IPS DF 6.9 (cell line): Measurements from ENCODE around the gene LY6G5C.

Experiments used
- DNase-seq: peaks from one replicate; pipeline ENCODE4 v3.0.0-alpha.2; 2013; ENCODE audit warnings: low read depth, low spot score
- H3K27ac ChIP-seq: one replicate; pipeline ENCODE4 v1.5.1; 2013; ENCODE audit warnings: low read length, control low read depth
- H3K27me3 ChIP-seq: 2 replicates; pipeline ENCODE4 v1.6.1; 2013; ENCODE audit warnings: mild to moderate bottlenecking, low read length; ENCODE audit not compliant: control insufficient read depth, insufficient read depth
- H3K36me3 ChIP-seq: 2 replicates; pipeline ENCODE4 v1.6.1; 2013; ENCODE audit warnings: low read length; ENCODE audit not compliant: control insufficient read depth, insufficient read depth
- H3K4me1 ChIP-seq: 2 replicates; pipeline ENCODE4 v1.6.1; 2013; ENCODE audit warnings: low read length; ENCODE audit not compliant: control insufficient read depth, insufficient read depth
- H3K4me3 ChIP-seq: 2 replicates; pipeline ENCODE4 v1.5.1; 2013; ENCODE audit warnings: mild to moderate bottlenecking, low read length
- H3K9me3 ChIP-seq: 2 replicates; pipeline ENCODE4 v1.6.1; 2013; ENCODE audit warnings: low read length, inconsistent platforms; ENCODE audit not compliant: control insufficient read depth, insufficient read depth
- WGBS: extraction: QIAGEN DNeasy Blood & Tissue Kit; methylation state at CpG from one replicate; pipeline ENCODE4 v1.1.7; 2013; ENCODE audit warnings: mixed read lengths, missing lambda C conversion rate; ENCODE audit not compliant: insufficient read length, insufficient coverage; 5-methylcytosine and 5-hydroxymethylcytosine counted together

Gene LY6G5C

DNA sequence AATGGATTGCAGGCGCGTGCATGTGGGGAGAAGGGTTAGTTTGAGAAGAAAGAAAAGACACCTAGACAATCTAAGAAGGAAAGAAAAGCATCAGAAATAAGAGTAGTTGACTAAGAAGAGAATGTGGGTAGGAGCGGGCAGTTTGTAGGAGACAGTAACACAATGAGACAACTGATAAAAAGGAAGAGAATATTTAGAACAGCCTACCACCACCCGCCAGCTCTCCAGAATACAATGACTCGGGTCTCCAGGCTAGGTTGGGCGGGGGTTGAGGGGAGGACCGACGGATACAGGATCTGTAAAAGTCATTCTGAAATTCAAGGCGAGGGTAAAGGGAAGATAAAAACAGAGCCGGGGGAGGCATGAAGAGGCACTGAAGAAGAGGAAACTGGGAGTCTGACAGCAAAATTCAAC lies 21.5 kb upstream of the LY6G5C start:
- H3K4me3 ChIP-seq = peak overlapping the region; percentile 80; the same call in 1 of the 2 replicates
- H3K27me3 ChIP-seq = no peaks in the 10 kb centered on the region
- peaks cover 2% of the 10 kb centered on the region; the same call in 1 of the 2 replicates for H3K36me3 ChIP-seq
- H3K27ac ChIP-seq = no peak overlapping the region
- no peaks in the 10 kb centered on the region for H3K9me3 ChIP-seq
- no CpG with 5 or more reads among the region's 10 CpGs for WGBS
- peaks cover 6% of the 10 kb centered on the region for H3K4me1 ChIP-seq
- no peak for DNase-seq

DNA sequence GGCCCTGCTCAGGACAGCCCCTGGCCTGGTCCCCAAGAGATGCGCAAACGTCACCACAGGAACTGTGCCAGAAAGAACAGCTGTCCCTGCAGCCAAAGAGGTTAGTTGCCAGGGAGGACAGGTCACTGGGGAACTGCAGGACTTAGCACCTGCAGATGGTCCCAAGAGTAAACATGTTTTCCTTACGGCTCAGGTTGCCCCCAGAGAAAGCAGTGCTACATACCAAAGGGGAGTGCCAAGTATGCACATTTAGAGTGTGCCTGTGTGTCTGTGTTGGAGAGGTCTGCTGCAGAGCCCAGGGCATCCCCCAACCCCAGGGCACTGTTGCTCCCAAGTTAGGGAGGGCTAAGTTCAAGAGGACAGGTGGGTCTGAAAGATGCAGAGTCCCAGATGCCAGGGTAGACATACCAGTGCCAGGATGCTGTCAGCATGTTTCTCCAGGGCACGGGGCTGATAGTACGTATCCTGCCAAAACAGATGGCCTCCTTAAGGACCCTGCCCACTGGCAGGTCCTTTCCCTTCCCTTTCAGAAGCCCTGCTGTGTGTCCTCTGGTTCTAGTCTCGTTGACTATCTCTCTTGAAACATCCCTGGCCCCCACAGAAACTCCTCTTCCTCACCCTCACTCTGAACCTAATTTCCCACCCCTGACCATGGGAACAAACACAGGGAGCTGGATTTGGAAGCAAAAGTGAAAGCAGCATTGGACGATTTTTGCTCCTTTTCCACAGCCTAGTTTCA lies 21.0 kb upstream of the LY6G5C start:
- H3K27ac ChIP-seq = no peak overlapping the region
- H3K9me3 ChIP-seq = no peaks in the 10 kb centered on the region
- H3K4me1 ChIP-seq = peaks cover 6% of the 10 kb centered on the region
- no peaks in the 10 kb centered on the region for H3K27me3 ChIP-seq
- DNase-seq = no peak
- WGBS = no CpG with 5 or more reads among the region's 7 CpGs
- H3K4me3 ChIP-seq = peak overlapping the region; percentile 80; the same call in 1 of the 2 replicates
- peaks cover 2% of the 10 kb centered on the region; the same call in 1 of the 2 replicates for H3K36me3 ChIP-seq

DNA sequence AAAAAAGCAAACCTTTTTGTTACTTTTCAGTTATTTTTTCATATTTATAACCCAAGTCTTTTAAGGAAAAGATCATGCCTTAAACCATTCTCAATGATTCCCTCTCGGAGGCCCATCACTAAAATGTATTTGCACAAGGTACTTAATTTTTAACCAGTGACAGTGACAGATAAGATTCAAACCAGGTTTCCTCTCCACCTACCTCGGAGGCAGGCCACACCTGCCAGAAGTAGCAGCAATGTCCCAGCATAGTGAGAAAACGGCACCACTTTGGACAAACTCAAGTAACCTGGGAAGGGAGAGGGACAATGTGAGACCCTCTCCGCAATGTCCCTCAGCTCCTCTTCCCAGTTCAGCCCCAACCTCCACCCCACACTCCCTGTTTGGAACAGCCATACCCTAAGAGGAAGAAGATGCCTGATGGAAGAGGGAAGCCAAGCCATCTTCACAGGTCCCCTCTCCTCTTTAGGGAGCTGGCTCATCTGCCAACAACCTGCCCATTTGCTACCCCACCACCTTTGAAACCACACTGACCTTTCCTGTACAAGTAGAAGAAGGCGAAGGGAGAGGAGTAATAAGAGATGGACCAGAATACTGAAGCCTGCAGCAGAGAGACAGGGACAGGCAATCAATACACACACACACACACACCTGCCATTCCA lies 20.0 kb upstream of the LY6G5C start:
- WGBS = no CpG with 5 or more reads among the region's 5 CpGs
- Histone ChIP-seq H3K4me1 (peaks cover 6% of the 10 kb centered on the region), H3K4me3 (no peak overlapping the region), H3K27me3 (no peaks in the 10 kb centered on the region), H3K36me3 (peaks cover 2% of the 10 kb centered on the region; the same call in 1 of the 2 replicates), H3K9me3 (no peaks in the 10 kb centered on the region), H3K27ac (no peak overlapping the region)
- DNase-seq = no peak

DNA sequence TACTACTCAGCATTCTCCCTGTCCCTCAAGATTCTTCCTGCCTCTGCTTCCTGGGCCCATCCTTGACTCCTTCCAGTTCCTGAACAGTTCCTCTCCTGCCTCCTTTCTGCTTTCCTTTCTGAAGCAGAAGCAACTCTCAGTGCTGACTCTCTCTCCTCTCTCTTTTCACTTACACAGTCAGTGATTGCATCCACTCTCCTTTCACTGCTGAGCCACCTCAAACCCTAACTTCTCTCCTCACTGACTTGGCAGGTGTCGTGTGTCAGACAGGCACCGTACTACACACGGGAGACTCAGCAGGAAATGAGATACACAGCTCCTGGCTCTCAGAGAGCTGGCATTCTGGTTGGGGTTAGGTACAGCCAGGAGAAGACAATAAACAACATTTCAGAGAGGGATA lies 16.7 kb upstream of the LY6G5C start:
- Histone ChIP-seq H3K4me3 (no peak overlapping the region), H3K27me3 (no peaks in the 10 kb centered on the region), H3K27ac (no peak overlapping the region), H3K36me3 (peaks cover 2% of the 10 kb centered on the region; the same call in 1 of the 2 replicates), H3K9me3 (no peaks in the 10 kb centered on the region), H3K4me1 (peaks cover 6% of the 10 kb centered on the region)
- no peak for DNase-seq
- WGBS = no CpG with 5 or more reads among the region's 3 CpGs

DNA sequence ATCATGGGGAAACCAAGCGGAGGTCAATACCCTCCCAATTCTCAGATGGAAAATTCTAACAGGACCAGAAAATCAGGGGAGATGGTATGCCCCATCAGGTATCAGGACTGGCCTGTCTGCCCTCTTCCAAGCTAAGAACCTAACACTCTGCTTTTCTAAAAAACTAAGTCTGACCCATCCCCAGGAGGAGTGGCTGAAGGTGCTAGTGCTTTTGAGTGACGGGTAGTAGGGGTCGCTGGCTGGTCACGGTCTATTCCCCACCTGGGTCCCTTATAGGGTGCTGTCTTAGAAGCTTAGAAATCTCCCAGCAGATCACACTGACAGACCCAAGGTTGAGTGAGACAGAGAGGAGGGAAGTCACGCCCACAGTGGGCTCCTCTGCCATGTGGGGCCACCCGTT lies 12.7 kb upstream of the LY6G5C start:
- Histone ChIP-seq H3K27ac (no peak overlapping the region), H3K27me3 (no peaks in the 10 kb centered on the region), H3K4me3 (no peak overlapping the region), H3K4me1 (no peaks in the 10 kb centered on the region), H3K36me3 (peaks cover 6% of the 10 kb centered on the region; the same call in 1 of the 2 replicates), H3K9me3 (no peaks in the 10 kb centered on the region)
- DNase-seq = no peak
- WGBS = no CpG with 5 or more reads among the region's 6 CpGs

DNA sequence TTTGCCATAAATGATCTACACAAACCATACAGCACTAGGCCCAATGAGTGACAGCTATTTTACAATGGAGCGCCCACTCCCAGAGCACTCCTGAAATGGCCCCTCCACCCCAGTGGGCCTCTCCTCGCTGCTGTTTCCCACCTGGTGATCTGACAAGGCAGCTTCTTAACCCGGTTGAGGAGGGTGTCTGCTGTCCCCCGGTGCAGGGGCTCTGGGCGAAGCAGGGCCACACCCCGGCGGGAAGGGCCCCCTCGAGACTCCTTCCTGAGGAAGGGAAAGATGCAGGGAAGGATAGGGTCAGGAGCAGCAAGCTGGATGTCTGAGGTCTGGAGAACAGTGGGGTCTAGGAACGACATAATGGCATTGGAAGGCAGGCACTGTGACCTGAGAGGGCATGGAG lies 12.0 kb upstream of the LY6G5C start:
- Histone ChIP-seq H3K9me3 (no peaks in the 10 kb centered on the region), H3K27ac (no peak overlapping the region), H3K4me3 (no peak overlapping the region), H3K27me3 (no peaks in the 10 kb centered on the region), H3K36me3 (peaks cover 9% of the 10 kb centered on the region), H3K4me1 (no peaks in the 10 kb centered on the region)
- no peak for DNase-seq
- WGBS = no CpG with 5 or more reads among the region's 9 CpGs

DNA sequence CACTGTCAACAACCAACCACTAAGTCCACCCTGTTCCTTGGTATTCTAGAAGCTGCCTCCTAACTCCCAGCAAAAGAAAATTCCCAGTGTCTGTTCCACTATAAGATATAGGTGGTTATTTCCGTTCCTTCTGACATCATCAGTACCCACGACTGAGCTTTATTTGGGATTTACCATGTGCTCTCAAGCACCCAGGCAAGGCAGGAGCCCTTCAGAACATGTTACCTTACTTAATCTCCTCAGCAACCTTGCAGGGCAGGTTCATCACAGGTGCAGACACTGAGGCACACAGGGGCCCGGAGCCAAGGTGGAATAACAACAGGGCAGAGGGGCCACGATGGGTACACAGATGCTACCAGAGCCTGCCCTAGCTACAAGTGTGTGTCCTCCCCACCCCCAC lies 11.5 kb upstream of the LY6G5C start:
- Histone ChIP-seq H3K27me3 (no peaks in the 10 kb centered on the region), H3K9me3 (no peaks in the 10 kb centered on the region), H3K4me1 (no peaks in the 10 kb centered on the region), H3K4me3 (no peak overlapping the region), H3K27ac (no peak overlapping the region), H3K36me3 (peaks cover 11% of the 10 kb centered on the region)
- DNase-seq = no peak
- no CpG with 5 or more reads among the region's 4 CpGs for WGBS

DNA sequence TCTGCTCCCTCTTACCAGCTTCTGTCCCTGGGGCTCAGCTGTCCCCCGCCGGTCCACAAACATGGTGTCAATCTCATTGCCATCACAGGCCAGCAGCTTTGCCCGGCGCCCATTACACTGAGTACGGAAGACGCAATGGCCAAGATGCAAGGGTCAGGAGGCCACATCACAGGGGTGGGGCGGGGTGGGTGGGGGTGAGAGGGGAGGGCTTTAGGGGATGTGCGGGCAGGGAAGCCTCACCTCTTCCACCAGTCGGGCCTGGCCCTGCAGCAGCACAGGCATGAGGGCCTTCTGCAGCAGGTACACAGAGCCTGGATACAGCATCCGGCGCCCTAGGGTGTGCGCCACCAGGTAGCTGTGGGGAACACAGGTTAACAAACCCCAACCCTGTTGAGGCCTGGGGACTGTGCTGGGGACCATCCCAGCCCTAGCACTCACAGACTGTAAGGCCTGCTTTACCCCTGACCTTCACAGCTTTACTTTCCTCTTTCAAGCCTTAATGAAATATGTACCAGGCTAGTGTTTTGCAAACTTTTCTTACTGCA lies 10.8 kb upstream of the LY6G5C start:
- no peaks in the 10 kb centered on the region for H3K4me1 ChIP-seq
- peaks cover 13% of the 10 kb centered on the region for H3K36me3 ChIP-seq
- H3K4me3 ChIP-seq = no peak overlapping the region
- H3K27me3 ChIP-seq = no peaks in the 10 kb centered on the region
- DNase-seq = no peak
- WGBS = no CpG with 5 or more reads among the region's 12 CpGs
- H3K9me3 ChIP-seq = no peaks in the 10 kb centered on the region
- H3K27ac ChIP-seq = no peak overlapping the region

DNA sequence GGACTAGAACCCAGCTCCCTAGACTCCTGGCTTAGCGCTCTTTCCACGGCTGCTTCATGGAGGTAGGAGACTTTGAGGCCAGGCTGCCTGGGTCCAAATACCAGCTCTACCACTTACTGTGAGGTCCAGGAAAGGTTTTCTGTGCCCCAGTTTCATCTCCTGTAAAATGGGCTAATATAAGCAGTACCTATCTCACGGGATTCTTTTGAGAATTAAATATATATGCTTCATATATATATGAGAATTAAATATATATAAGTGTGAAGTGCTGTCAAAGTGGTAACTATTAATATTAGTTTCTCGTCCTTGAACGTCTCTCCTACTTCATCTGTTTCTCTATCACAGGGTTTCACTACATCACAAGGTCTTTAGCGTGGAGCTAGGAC lies 10.2 kb upstream of the LY6G5C start:
- H3K4me3 ChIP-seq = no peak overlapping the region
- H3K27ac ChIP-seq = no peak overlapping the region
- no CpG with 5 or more reads among the region's 6 CpGs for WGBS
- H3K9me3 ChIP-seq = no peaks in the 10 kb centered on the region
- peaks cover 13% of the 10 kb centered on the region for H3K36me3 ChIP-seq
- no peaks in the 10 kb centered on the region for H3K27me3 ChIP-seq
- H3K4me1 ChIP-seq = no peaks in the 10 kb centered on the region
- no peak for DNase-seq

DNA sequence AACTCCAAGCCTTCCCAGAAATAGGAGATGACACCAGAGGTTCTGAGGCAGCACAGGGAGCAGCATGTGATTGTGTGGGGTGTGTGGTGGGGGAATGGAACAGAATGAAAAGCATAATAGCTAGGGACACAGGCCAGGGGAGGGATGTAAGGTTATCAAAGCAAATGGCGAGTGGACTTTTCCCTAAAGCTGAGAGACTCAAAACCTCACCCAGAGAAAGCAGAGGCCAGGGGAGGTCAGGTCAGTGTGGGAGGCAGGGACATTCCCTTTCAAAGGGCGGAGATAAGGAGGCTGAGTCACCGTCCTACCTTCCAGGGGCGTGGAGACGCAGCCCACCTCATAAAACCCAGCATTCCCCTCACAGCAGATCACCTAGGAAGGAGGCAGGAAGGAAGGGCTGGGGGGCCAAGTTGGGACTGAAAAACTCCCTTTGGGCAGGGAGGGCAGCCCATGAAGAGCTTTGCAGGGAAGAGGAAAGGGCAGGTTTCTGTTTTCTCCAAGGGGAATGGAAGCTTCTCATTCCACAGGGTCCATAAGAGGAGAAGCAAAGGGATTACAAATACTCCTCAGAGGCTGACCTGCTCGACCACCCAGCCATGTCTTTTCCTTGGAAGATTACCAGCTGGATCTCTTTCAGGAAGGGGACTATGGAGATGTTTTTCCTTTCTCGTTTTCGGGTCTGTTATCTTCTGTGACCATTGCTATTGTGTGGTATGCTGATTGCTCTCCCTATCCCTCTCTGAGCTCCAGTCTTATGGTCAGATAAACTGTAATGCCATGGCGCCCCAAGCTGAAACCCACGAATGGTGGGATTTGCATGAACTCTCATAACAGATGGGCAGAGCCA lies 9.6 kb upstream of the LY6G5C start:
- peaks cover 13% of the 10 kb centered on the region for H3K36me3 ChIP-seq
- DNase-seq = no peak
- H3K27ac ChIP-seq = no peak overlapping the region
- no CpG with 5 or more reads among the region's 10 CpGs for WGBS
- no peaks in the 10 kb centered on the region for H3K27me3 ChIP-seq
- H3K4me3 ChIP-seq = no peak overlapping the region
- H3K9me3 ChIP-seq = no peaks in the 10 kb centered on the region
- no peaks in the 10 kb centered on the region for H3K4me1 ChIP-seq
